ENCODE data around the gene RRBP1.
A peak's percentile ranks its signal among the peaks of the same experiment; 100 is the strongest.

The RRBP1 gene

DNA sequence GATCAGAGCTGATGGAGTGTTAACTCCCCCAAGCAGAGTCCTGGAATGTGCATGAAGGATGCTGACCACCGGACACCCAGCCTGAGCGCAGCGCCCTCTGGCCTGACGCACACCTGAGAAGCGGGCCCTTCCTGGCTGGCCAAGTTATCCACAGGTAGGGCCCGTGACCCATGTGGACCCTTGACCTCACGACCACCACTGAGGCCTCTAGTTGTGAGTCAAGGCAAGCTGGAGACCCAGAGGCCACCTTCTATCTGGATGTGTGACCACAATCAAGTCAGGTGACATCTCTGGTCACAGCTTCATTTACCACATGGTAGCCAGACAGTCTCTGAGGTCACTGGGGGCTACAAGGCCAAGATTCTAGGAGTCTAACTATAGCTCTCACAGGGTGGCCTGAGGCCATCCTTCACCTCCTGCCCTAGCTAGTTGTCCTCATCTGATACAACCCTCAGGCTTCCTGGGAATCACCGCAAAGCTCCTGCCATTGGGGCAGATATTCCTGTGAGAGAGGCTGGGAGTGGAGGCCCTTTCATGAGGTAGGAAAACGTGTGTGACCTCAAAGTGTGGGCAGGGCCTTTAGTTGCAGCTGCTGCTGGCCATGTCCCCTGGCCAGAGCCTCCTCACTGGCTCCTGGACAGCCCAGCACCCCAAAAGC, 59.1 kb downstream of the RRBP1 start:
- no peak for DNase-seq (ENCODE audit: low spot score)

DNA sequence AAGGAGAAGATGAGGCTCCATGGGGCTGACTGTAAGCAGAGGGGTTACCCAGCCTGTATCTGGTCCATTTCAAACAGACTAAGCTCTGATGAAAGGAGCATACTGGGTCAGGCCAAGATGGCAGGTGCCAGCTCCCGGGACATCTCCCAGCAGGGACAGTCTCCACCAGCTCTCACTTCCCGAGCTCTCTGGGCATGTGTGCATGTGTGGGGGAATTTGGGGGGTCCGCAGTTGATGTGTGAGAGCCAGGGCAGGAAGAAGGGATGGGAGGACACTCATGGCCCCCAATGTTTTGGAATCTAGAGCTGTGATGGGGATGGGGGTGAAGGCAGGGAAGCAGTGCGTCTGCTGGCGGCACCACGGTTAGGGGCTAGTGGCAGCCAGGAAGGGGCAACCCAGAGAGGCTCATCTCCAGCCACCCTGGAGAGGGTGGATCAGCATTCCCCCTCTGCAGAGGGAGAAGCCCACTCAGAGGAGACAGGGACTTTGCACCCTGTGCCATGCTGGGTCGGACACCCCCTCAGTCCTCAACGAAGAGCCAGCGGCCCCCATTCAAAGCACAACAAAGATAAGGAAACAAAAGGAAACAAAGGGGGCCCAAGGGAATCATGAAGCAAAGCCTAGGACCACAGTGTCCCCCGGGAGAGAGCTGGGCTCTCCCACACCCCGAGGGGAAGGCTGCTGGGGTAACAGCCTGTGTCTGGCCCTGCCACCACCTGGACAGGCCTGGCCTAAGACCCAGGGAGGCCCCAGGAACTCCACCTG, 59.8 kb downstream of the RRBP1 start:
- DNase-seq (ENCODE audit: low spot score): no peak

DNA sequence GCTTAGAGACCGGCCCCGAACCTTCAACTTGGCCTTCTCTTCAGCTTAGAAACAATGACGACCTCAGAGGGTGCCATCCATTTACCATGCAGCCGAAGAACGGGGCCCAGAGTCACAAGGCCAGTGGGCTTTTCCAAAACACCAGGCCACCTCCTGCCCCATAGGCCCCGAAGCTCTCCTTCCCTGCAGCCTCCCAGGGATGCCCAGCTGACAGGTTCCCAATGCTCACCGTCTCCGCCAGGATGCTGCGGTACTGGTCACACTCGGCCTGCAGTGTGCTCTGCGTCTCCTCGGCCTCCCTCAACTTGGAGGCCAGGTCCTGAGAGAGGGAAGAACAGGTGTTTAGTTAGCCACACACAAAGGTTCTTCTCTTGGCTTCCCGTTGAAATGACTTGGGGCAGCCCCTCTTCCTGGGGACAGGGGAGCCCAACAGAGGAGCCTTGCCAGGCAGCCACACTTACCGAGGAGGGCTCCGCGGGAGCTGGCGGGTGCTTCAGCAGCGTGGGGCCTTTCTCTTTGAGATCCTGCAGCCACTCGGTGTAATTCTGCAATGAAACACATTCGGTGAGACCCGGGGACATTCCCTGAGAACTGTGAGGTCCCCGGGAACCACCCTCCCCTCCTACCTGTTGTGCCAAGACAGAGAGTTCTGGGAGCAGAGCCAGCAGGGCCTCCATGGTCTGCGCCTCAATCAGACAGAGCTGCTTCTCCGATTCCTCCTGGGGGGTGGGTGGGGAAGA, 60.6 kb downstream of the RRBP1 start:
- DNase-seq (ENCODE audit: low spot score): no peak

DNA sequence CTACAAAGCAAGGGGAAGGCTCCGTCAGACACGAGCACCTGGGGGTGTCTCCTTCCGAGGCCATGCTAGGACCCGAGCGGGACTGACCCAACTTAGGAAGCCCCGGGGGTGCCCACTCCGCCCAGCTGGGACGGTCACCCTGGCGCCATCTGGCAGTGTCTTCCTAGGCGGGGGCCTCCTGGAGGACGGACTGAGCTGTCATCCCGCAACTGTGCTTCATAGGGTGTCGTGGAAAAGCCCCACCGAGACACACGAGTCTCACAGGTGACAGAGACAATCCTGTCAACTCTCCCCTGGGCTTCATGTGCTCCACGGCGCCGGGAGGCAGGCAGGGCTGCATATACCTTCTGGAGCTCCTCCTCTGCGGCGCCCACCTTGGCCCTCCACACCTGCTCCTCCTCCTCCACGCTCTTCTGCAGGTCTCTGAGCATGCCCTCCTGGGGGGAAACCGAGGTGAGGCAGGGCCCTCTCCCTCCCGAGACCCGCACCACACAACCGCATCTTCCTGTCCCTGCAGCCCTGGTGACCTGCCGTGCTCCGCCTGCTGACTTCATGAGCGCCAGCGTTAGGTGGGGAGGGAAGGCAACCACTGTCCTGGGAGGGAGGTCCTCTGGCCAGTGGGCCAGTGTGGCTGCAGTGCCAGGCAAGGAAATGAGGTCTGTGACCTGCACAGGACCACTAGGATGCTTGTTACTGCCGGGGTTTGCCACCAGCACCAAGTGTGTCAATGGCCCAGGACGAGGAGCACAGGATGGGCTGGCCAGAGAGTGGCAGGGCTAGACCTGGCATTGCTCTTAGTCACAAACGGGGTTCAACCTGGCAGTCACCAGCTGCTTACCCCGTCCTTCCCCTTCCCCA, 61.4 kb downstream of the RRBP1 start:
- DNase-seq (ENCODE audit: low spot score): no peak

DNA sequence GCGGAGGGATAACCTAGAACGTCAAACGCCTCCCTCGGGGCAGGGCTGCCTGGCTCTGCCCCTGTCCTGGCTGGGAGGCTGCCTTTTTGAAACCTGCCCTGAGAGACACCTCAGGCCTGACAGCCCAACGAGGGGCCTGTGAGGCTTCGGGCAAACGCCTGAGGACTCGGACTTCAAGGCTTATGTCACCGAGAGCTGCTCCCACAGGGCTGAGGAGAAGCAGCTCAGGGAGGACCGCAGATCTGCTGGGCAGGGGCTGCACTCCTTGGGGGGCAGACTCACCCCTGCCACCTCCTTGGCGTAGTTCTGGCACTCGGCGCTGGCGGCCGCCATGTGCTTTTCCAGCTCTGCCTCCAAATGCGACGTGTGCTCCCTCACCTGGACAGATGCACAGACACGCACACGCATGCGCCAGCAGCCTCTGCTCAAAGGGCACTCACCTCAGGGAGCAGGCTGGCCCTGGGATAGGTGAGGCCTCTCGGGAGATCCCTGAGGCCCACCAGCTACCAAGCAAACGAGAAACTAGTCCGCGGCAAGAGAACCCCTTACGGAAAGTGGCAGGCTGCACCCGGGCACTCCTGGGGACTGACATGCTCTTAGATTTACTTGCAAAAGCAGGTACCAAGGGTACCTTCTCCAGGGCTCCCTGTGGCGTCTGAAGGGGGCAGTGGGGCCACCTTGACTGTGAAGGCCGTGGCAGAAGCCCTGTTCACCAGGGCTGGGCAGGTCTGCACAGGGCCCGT, 62.5 kb downstream of the RRBP1 start:
- no peak for DNase-seq (ENCODE audit: low spot score)

DNA sequence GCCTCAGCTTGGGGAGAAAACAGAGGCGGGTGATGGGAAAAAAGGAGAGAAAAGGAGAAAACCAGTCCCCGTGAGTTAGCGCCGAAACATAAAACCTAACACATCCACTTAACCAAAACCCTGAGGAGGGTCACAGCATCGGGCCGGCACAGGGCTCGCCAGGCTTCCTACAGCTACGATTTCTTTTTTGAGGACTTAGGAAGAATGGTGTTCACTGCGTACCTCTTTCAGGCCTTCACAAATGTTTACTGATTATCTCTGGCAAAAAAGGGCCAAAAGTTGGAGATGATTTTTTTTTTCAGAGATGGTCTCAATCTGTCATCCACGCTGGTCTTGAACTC, 63.4 kb downstream of the RRBP1 start:
- DNase-seq (ENCODE audit: low spot score): no peak

DNA sequence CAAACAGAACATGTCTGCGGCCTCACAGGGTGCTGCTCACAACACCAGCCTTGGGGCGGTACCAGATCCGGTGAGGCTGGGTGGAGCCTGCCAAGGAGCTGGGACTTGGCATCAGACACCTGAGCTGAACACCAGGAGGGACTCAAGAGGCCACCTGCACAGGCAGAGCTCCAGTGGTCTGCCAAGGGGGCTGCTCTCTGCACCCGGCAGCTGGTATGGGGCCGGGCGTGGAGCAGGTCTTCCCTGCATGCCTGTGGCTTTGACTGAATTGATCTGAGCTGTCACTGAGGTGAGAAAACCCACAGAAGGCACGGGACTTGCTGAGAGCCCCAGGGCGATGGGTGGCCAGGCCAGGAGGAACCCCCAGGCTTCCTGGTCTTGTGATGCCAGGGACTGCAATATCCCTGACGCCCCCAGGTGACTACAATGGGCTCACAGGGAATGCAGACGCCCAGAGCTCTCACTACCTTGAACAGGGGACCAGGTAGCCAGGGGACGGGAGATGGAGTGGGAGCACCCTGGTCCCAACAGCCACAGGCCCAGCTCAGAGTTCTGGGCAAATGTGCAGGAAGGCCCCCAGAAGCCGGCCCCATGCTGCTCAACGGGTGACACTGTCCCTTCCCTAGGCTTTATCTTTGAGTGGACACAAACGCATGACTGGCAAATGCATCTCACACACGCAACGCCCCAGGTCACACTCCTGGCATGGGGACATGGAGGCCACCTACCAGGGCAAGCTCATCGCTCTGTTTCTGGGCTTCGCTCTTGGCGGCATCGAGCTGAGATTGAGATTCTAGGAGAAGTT, 64.0 kb downstream of the RRBP1 start:
- no peak for DNase-seq (ENCODE audit: low spot score)

DNA sequence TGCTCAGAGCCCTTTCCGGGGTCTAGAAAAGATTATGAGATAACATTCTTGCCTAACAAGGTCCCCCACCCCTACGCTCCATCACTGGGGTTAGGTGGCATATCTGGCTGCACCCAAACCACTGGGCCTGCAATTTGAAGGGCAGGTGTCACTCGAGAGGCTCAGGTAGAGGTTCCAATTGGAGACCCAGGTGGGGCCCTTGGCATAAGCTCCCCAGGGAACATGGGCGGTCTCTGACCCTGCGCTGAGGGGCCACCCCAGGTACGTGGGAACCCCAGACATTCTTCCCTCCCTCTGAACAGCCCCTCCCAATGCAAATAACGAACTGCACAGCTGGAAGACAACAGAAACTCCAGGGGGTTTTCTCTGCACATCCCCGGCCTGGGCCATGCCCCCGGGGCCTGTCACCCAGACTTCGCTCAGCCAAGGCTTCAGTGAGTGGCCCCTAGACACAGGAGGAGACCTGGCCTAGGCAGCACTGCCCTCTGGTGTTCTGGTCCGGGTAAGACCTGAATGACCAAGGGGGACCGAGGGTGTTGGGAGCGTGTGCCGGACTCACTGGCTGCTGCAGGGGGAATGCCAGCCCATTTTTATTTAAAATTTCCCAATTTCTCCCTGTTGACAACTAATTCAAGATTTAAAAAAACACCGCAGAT, 64.7 kb downstream of the RRBP1 start:
- peak; percentile 45 for DNase-seq (ENCODE audit: low spot score)

DNA sequence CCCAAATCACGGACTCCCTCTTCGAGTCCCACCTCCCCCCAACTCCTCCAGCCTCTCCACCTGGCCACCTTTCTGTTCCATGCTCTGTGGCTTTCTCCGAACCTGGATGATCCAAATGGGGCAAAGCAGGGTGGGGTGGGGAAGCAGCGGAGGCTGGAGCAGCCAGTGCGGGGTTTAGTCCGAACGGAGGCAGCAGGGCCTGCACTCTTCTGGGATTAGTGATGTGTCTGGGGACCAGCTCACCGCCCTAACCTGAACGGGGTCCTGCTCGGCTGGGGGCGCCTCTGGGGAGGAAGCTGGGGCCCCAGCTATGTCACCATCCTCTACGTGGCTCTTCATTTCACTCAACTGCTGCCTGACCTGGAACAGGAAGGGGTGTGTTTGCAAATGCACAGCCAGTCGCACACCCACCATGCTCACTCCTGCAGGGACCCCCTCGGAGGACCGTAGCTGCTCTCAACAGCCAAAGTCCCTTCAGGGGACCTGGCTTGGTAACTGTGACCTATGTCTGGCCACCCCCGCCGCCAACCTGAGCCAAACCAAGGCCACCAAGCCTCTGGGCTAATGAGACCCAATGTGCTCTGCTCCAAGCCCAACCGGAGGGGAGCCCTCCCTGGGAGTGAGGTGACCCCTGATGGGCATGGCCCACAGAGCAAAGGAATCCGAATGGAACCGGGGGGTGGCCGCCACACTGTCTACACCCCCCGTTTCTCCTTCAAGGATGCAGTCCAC, 65.4 kb downstream of the RRBP1 start:
- no peak for DNase-seq (ENCODE audit: low spot score)

DNA sequence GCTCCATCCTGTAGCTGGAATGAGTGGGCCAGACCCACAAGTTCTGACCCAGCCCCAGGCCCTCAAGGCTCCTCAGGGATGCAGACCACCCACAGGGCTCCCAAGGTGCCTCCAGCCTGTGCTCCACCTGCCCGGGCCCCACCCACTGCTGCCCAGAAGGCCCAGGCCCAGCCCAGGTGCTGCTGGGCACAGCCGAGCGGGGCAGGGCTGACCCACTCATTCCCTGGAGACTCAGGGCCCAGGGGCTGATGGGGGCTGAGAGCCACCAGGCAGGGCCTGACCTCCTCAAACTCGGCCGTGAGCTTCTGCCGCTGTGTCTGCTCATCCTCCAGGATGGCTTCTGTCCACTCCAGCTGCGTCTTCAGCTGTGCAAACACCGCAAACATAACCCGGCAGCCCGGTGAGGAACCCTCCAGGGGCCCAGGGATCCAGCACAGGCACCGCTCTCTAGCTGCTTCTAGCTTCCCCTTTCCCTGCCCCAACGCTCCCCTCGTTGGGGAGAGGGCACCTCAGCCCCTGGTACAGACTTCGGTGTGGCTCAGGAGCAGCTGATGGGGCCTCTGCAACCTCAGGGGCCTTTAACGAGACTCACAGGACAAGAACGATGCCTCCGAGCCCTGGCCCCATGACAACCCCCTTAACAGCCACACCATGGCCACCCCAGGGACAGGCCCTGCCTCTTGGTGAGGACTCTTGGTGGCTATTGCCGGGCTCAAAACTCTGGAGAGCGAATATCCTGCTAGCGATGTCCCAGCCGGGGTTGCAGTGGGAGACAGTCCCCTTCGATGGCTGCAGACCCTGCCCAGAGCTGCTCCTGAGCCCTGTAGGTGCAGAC, 66.2 kb downstream of the RRBP1 start:
- DNase-seq (ENCODE audit: low spot score): no peak

DNA sequence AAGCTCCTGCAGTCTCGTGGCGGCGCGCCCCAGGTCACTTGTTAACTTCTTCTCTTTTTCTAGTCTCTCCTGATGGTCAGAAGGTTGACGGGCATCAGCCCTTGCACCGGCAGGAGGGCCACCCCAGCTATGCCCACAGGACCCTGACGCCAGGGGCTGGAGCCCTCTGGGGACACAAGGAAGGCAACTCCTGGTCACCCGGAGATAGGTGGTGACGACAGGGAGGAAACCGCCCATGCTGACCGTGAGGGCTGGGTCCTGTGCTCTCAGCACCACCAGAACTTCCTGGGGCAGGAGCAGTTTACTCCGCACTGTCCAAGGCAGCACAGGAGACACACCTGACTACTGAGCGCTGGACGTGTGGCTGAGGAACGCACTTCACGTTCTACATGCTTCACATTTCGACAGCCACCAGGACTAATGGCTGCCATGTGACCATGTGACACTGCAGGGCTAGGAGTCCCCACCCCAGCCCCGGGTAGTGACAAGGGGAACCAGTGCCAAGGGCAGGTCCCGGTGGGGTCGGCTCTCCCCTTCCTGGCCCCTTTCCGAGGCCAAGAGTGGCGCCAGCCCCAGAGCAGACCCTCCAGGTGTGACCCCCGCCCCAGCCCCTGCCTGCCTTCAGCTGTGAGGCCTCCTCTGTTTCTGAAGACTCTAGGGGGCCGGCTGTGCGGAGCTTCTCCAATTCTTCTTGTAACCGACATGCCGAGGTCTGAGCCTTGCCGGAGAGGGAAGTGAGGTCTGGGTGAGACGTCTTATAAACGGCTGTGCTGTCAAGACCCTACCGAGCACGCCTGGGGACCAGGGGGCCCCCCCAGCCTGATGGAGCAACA, 67.0 kb downstream of the RRBP1 start:
- DNase-seq (ENCODE audit: low spot score): no peak

DNA sequence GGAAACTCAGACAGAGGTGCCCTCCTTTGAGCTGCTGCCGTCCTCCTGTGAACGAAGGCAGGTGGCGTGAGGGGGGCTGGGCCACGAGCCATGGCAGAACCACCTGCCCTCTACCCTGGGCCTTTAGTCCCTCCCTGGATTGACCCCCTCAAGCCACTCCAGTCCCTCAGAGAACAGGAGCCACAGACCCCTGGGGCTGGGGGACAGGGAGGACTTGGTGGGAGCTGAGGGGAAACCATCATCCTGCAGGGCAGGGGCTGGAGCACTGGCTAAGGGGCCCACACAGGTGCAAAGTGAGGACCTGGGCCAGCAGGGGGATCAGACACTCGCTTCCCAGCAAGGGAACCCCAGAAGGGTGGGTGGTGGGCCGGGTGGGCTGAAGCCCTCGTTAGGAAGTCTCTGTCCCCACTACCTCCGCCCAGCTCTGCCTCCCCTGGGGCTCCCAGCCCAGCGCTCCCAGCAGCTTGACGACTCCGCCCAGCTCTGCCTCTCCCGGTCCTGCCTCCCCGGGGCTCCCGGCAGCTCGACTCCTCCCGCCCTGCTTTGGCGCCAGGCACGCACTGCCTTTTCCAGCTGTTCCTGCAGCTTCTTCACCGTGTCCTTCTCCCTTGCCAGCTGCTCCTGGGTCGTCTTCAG, 67.7 kb downstream of the RRBP1 start:
- DNase-seq (ENCODE audit: low spot score): peak; percentile 75

DNA sequence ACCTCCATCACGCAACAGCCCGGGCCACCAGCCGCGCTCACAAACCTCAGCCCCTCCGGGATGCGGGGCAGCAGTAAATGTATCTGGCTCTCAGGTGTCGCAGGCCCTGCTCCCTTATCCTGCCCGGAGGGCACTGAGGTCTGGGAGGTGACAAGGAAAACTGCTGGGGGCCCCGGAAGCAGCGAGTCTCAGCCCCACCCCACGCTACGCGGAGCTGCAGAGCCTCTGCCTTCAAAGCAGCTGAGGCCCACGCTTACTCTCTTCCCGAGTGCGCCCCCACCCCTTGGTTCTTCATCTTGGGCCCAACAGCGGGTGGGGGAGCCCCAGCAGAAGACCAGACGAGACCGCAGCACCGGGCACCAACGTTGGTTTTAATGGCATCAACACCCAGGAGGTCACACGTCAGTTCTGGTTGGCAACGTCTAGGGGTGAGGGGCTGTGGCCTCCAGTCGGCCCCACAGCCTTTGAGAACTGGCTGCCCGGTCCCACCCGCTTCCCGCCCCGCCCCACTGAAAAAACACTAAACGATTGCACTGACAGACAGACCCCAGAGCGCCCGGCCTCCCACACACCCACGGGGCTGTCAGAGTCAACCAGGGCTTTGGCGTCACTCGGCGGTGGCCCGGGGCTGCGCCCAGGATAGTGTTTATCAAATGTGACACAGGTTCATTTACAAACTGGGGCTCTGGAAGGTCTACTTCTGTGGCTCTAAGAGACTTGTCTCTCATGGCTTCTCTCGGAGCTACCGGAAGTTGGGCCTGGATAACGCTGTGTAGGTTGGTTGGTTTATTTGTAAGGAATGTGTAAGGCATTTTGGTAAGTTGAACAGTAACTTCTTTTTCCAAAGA, 68.5 kb downstream of the RRBP1 start:
- DNase-seq (ENCODE audit: low spot score): no peak

DNA sequence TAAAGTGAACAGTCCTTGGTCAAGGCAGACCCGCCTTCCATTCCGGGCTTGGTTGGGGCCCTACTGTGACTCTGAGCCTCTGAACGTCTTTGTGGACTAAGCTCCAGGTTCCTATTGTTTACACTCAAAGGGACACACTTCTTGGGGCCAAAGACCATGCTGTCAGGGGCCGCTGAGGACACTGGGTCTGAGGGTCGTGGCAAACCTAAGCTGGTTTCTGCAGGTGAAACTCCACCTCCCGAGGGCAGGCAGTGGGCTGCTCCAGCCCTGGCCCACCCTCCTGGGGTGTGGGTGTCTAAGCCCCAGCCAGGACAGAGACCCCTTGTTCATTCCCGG, 69.1 kb downstream of the RRBP1 start:
- DNase-seq (ENCODE audit: low spot score): no peak

DNA sequence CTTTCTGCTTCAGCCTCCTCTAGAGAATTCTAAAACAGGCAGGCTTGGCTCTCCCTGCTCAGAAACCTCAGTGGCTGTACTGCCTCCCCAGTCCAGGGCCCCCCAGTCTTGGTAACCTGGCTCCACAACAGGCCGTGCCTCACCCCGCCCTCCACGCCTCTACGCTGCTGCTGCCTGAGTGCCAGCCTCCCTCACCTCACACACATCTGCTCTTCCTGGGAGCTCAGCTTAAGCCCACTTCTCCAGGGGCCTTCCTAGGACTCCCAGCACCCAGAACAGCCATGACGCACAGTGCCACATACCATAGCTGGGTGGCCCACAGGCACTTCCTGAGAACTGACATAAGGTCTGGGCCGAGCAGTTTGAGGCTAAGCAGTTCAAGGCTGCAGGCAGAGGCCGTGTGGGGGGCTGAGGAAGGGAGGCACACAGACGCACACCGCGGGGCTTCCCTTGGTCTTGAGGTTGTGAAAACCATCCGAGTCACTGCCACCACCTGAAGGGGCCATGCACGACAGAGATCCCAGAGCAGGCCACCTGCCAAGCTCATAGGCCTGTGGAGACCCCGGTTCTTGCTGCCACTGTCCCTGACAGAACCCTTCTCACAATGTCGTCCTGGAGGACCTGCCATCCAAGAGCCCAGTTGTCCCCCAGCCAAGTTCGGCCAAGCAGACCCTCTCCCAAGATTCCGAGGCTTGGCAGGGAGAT, 69.6 kb downstream of the RRBP1 start:
- DNase-seq (ENCODE audit: low spot score): peak; percentile 34
